OCI-LY7 (cell line): ENCODE results near the gene PCDHGA4.

Source experiments
- EZH2phosphoT487 ChIP-seq: fragments of 200-600 bp; sonication (generic); IDR thresholded peaks from 2 replicates; pipeline ENCODE4 v1.6.1; 2018; ENCODE audit warnings: low read depth, borderline replicate concordance, mild to moderate bottlenecking, mixed run types, antibody characterized with exemption, low read length, moderate library complexity, mixed read lengths
- TF ChIP-seq, protein P1 (sequence below): fragments of 200-600 bp; sonication (generic); conservative IDR thresholded peaks from 2 replicates; pipeline ENCODE4 v1.5.1; 2014; ENCODE audit warnings: mild to moderate bottlenecking, antibody characterized with exemption, low read length, moderate library complexity, mixed read lengths

DNA sequence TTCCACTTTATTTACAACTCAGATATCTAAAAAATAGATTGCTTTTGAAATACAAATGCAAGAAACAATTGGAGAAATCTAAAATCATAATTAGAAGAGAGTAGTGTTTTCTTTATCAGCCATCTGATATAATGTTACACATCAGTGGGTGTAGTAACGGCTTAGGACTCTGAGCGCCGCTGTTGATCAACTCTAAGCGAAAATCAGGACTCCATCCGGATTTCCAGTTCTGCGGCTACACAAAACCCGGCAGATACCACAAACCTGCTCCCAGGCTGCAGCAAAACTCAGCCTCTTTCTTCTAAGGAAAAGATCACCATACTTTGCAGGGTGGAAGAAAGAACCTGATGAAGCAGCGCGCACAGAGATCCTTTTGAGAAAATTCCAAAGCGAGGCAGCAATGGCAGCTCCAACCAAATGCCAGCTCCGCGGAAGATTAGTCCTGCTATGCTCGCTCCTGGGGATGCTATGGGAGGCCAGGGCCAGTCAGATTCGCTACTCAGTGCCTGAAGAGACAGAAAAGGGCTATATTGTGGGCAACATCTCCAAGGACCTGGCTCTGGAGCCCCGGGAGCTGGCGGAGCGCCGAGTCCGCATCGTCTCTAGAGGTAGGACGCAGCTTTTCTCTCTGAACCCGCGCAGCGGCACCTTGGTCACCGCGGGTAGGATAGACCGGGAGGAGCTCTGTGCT, 47.9 kb downstream of the PCDHGA4 start, which contains the start of gene PCDHGA9:
- TF ChIP-seq, protein P1, sequence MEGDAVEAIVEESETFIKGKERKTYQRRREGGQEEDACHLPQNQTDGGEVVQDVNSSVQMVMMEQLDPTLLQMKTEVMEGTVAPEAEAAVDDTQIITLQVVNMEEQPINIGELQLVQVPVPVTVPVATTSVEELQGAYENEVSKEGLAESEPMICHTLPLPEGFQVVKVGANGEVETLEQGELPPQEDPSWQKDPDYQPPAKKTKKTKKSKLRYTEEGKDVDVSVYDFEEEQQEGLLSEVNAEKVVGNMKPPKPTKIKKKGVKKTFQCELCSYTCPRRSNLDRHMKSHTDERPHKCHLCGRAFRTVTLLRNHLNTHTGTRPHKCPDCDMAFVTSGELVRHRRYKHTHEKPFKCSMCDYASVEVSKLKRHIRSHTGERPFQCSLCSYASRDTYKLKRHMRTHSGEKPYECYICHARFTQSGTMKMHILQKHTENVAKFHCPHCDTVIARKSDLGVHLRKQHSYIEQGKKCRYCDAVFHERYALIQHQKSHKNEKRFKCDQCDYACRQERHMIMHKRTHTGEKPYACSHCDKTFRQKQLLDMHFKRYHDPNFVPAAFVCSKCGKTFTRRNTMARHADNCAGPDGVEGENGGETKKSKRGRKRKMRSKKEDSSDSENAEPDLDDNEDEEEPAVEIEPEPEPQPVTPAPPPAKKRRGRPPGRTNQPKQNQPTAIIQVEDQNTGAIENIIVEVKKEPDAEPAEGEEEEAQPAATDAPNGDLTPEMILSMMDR = peak; percentile 26; the same call in 1 of the 2 replicates
- no peak for TF ChIP-seq EZH2phosphoT487
